ENCODE results near the gene CHD2.

The CHD2 gene

DNA sequence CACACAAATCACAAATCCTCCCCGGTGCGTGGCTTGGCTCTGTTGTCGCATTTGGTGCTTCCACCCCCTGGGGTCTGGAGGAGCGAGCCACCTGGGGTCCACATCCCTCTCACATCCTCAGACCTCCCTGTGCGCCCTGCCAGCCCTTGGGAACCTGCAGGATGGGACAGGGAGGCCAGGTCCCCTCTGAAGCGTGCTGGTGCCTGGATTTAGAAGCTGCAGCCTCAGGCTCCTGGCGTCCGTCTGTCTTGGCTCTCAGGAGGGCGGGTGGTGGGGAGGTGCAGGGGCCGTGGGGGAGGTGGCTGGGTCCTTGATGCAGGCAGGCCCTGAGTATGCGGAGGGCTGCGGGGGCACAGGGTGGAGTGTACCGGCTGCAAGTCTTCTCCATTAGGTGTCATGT, 150.5 kb downstream of the CHD2 start:
- Histone ChIP-seq H3K27me3 (ENCODE audit: control insufficient read depth in 1 of 2, insufficient read depth in 2 of 2, low read length in 2 of 2) (peaks cover 0 to 5% of the 10 kb centered on the region in 2 donors), H3K4me1 (ENCODE audit: control insufficient read depth in 1 of 2, insufficient read depth in 2 of 2, low read length in 2 of 2) (no peaks in the 10 kb centered on the region), H3K27ac (ENCODE audit: low read depth, low read length) (no peak overlapping the region), H3K9me3 (ENCODE audit: control insufficient read depth in 1 of 2, low read length in 2 of 2) (peaks cover 4 to 5% of the 10 kb centered on the region in 2 donors), H3K4me3 (ENCODE audit: low read depth in 1 of 2, low read length in 2 of 2) (no peak overlapping the region), H3K9ac (ENCODE audit: low read depth in 1 of 2, low read length in 2 of 2) (no peak overlapping the region), H3K36me3 (ENCODE audit: control insufficient read depth in 1 of 2, insufficient read depth in 2 of 2, low read length in 2 of 2) (no peaks in the 10 kb centered on the region)

GRCh38 chr15:93051236-93052089, 151.3 kb downstream of the CHD2 start:
- Histone ChIP-seq H3K9ac (ENCODE audit: low read depth in 1 of 2, low read length in 2 of 2) (no peak overlapping the region), H3K4me3 (ENCODE audit: low read depth in 1 of 2, low read length in 2 of 2) (no peak overlapping the region), H3K36me3 (ENCODE audit: control insufficient read depth in 1 of 2, insufficient read depth in 2 of 2, low read length in 2 of 2) (no peaks in the 10 kb centered on the region), H3K27me3 (ENCODE audit: control insufficient read depth in 1 of 2, insufficient read depth in 2 of 2, low read length in 2 of 2) (peaks cover 0 to 5% of the 10 kb centered on the region in 2 donors), H3K27ac (ENCODE audit: low read depth, low read length) (no peak overlapping the region), H3K9me3 (ENCODE audit: control insufficient read depth in 1 of 2, low read length in 2 of 2) (peaks cover under 1 to 2% of the 10 kb centered on the region in 2 donors), H3K4me1 (ENCODE audit: control insufficient read depth in 1 of 2, insufficient read depth in 2 of 2, low read length in 2 of 2) (no peaks in the 10 kb centered on the region)

- H3K4me1 ChIP-seq (ENCODE audit: control insufficient read depth in 1 of 2, insufficient read depth in 2 of 2, low read length in 2 of 2), result no peaks in the 10 kb centered on the region
- H3K36me3 ChIP-seq (ENCODE audit: control insufficient read depth in 1 of 2, insufficient read depth in 2 of 2, low read length in 2 of 2), result no peaks in the 10 kb centered on the region
These were observed 152.2 kb downstream of the CHD2 start for GRCh38 chr15:93052090-93052879.

GRCh38 chr15:93055211-93055610, 155.1 kb downstream of the CHD2 start:
- Histone ChIP-seq H3K27ac (ENCODE audit: low read depth, low read length) (no peak overlapping the region), H3K27me3 (ENCODE audit: control insufficient read depth in 1 of 2, insufficient read depth in 2 of 2, low read length in 2 of 2) (peaks cover 0 to 5% of the 10 kb centered on the region in 2 donors), H3K36me3 (ENCODE audit: control insufficient read depth in 1 of 2, insufficient read depth in 2 of 2, low read length in 2 of 2) (no peaks in the 10 kb centered on the region), H3K9ac (ENCODE audit: low read depth in 1 of 2, low read length in 2 of 2) (no peak overlapping the region), H3K4me1 (ENCODE audit: control insufficient read depth in 1 of 2, insufficient read depth in 2 of 2, low read length in 2 of 2) (no peaks in the 10 kb centered on the region), H3K9me3 (ENCODE audit: control insufficient read depth in 1 of 2, low read length in 2 of 2) (no peaks in the 10 kb centered on the region), H3K4me3 (ENCODE audit: low read depth in 1 of 2, low read length in 2 of 2) (no peak overlapping the region)

More at GRCh38 chr15:93052090-93052879, 152.2 kb downstream of the CHD2 start:
- no peaks in the 10 kb centered on the region for H3K9me3 ChIP-seq (ENCODE audit: control insufficient read depth in 1 of 2, low read length in 2 of 2)
- H3K27ac ChIP-seq (ENCODE audit: low read depth, low read length), result no peak overlapping the region
- no peak overlapping the region for H3K4me3 ChIP-seq (ENCODE audit: low read depth in 1 of 2, low read length in 2 of 2)
- H3K9ac ChIP-seq (ENCODE audit: low read depth in 1 of 2, low read length in 2 of 2), result no peak overlapping the region
- H3K27me3 ChIP-seq (ENCODE audit: control insufficient read depth in 1 of 2, insufficient read depth in 2 of 2, low read length in 2 of 2), result peaks cover 0 to 5% of the 10 kb centered on the region in 2 donors

DNA sequence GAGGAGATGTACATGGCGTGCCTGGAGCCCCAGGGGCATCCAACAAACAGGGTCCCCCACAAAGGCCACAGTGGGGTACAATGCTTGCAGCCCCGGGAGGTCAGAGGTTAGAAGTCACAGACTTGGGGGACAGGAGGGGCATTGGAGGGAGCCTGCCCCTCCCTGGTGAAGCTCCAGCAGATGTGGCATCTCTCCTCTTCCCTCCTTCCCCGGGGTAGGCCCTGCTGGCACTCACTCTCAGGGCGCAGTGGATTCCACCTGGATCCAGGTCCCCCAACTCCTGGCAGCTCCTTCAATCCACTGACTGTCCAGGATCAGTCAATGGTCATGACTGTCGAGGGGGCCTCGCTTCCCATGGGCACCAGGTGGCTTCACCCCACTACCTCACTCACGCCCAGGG, 156.7 kb downstream of the CHD2 start:
- Histone ChIP-seq H3K27ac (ENCODE audit: low read depth, low read length) (no peak overlapping the region), H3K9ac (ENCODE audit: low read depth in 1 of 2, low read length in 2 of 2) (no peak overlapping the region)

DNA sequence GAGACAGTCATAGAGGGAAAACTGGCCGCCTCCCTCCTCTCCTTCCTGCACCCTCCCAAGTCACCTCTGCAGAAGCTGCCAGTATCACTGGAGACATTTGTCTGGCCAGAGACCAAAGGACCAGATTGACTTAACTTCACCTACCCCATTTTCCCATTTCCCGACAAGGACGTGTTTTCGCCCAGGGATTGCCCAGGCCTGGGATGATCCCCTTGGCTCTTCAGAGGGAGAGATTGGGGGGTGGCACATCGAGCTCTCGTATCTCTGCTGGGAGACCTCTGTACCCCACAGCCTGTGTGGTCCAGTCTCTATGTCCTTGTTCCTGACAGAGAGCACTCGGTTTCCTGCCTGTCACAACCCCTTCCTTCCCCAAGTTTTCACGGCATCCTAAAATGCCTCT, 157.5 kb downstream of the CHD2 start:
- Histone ChIP-seq H3K9ac (ENCODE audit: low read depth in 1 of 2, low read length in 2 of 2) (no peak overlapping the region), H3K4me1 (ENCODE audit: control insufficient read depth in 1 of 2, insufficient read depth in 2 of 2, low read length in 2 of 2) (peaks cover 0 to 5% of the 10 kb centered on the region in 2 donors), H3K4me3 (ENCODE audit: low read depth in 1 of 2, low read length in 2 of 2) (no peak overlapping the region), H3K9me3 (ENCODE audit: control insufficient read depth in 1 of 2, low read length in 2 of 2) (no peaks in the 10 kb centered on the region), H3K27ac (ENCODE audit: low read depth, low read length) (no peak overlapping the region), H3K36me3 (ENCODE audit: control insufficient read depth in 1 of 2, insufficient read depth in 2 of 2, low read length in 2 of 2) (no peaks in the 10 kb centered on the region), H3K27me3 (ENCODE audit: control insufficient read depth in 1 of 2, insufficient read depth in 2 of 2, low read length in 2 of 2) (peaks cover 0 to 3% of the 10 kb centered on the region in 2 donors)

More for the DNA sequence above, 156.7 kb downstream of the CHD2 start:
- Histone ChIP-seq H3K4me3 (ENCODE audit: low read depth in 1 of 2, low read length in 2 of 2) (no peak overlapping the region), H3K27me3 (ENCODE audit: control insufficient read depth in 1 of 2, insufficient read depth in 2 of 2, low read length in 2 of 2) (peaks cover 0 to 5% of the 10 kb centered on the region in 2 donors), H3K36me3 (ENCODE audit: control insufficient read depth in 1 of 2, insufficient read depth in 2 of 2, low read length in 2 of 2) (no peaks in the 10 kb centered on the region), H3K4me1 (ENCODE audit: control insufficient read depth in 1 of 2, insufficient read depth in 2 of 2, low read length in 2 of 2) (peaks cover 0 to 5% of the 10 kb centered on the region in 2 donors), H3K9me3 (ENCODE audit: control insufficient read depth in 1 of 2, low read length in 2 of 2) (no peaks in the 10 kb centered on the region)

- Histone ChIP-seq H3K9ac (ENCODE audit: low read depth in 1 of 2, low read length in 2 of 2) (no peak overlapping the region), H3K36me3 (ENCODE audit: control insufficient read depth in 1 of 2, insufficient read depth in 2 of 2, low read length in 2 of 2) (no peaks in the 10 kb centered on the region), H3K4me3 (ENCODE audit: low read depth in 1 of 2, low read length in 2 of 2) (no peak overlapping the region), H3K9me3 (ENCODE audit: control insufficient read depth in 1 of 2, low read length in 2 of 2) (no peaks in the 10 kb centered on the region), H3K27me3 (ENCODE audit: control insufficient read depth in 1 of 2, insufficient read depth in 2 of 2, low read length in 2 of 2) (no peaks in the 10 kb centered on the region), H3K4me1 (ENCODE audit: control insufficient read depth in 1 of 2, insufficient read depth in 2 of 2, low read length in 2 of 2) (peaks cover 0 to 5% of the 10 kb centered on the region in 2 donors), H3K27ac (ENCODE audit: low read depth, low read length) (no peak overlapping the region)
These were observed 158.0 kb downstream of the CHD2 start for GRCh38 chr15:93058128-93058527.

GRCh38 chr15:93058904-93059427, 158.8 kb downstream of the CHD2 start:
- no peaks in the 10 kb centered on the region for H3K36me3 ChIP-seq (ENCODE audit: control insufficient read depth in 1 of 2, insufficient read depth in 2 of 2, low read length in 2 of 2)
- H3K9ac ChIP-seq (ENCODE audit: low read depth in 1 of 2, low read length in 2 of 2), result no peak overlapping the region
- H3K4me3 ChIP-seq (ENCODE audit: low read depth in 1 of 2, low read length in 2 of 2), result no peak overlapping the region
- peaks cover 0 to 8% of the 10 kb centered on the region in 2 donors for H3K4me1 ChIP-seq (ENCODE audit: control insufficient read depth in 1 of 2, insufficient read depth in 2 of 2, low read length in 2 of 2)
- peaks cover 2 to 6% of the 10 kb centered on the region in 2 donors for H3K27me3 ChIP-seq (ENCODE audit: control insufficient read depth in 1 of 2, insufficient read depth in 2 of 2, low read length in 2 of 2)
- H3K27ac ChIP-seq (ENCODE audit: low read depth, low read length), result no peak overlapping the region
- no peaks in the 10 kb centered on the region for H3K9me3 ChIP-seq (ENCODE audit: control insufficient read depth in 1 of 2, low read length in 2 of 2)

GRCh38 chr15:93059442-93059841, 159.3 kb downstream of the CHD2 start:
- no peak overlapping the region for H3K9ac ChIP-seq (ENCODE audit: low read depth in 1 of 2, low read length in 2 of 2)
- H3K4me1 ChIP-seq (ENCODE audit: control insufficient read depth in 1 of 2, insufficient read depth in 2 of 2, low read length in 2 of 2), result peaks cover 0 to 8% of the 10 kb centered on the region in 2 donors
- H3K36me3 ChIP-seq (ENCODE audit: control insufficient read depth in 1 of 2, insufficient read depth in 2 of 2, low read length in 2 of 2), result no peaks in the 10 kb centered on the region
- H3K27ac ChIP-seq (ENCODE audit: low read depth, low read length), result no peak overlapping the region
- H3K9me3 ChIP-seq (ENCODE audit: control insufficient read depth in 1 of 2, low read length in 2 of 2), result no peaks in the 10 kb centered on the region
- H3K27me3 ChIP-seq (ENCODE audit: control insufficient read depth in 1 of 2, insufficient read depth in 2 of 2, low read length in 2 of 2), result peaks cover 7 to 11% of the 10 kb centered on the region in 2 donors
- no peak overlapping the region for H3K4me3 ChIP-seq (ENCODE audit: low read depth in 1 of 2, low read length in 2 of 2)
